AG04450 (cell line): ENCODE measurements around the gene ANKRD65. TPM values are rescaled to one million over a fixed set of nuclear protein-coding genes. Genes with fewer than 3 reads are reported as not detected.

ENCODE experiments used
- CTCF ChIA-PET: fragments of 300-600, 350-600 bp; formaldehyde crosslinking; extraction: SDS; loops from one replicate; lab custom pipeline; 2022; ENCODE audit warnings: antibody characterized with exemption, inconsistent platforms; lab: Charles Lee
- POLR2A ChIA-PET: fragments of 350-600 bp; formaldehyde crosslinking; extraction: SDS; loops from one replicate; lab custom pipeline; 2021; ENCODE audit warnings: antibody characterized with exemption, inconsistent platforms; lab: Yijun Ruan, JAX
- DNase-seq: peaks from one replicate; pipeline ENCODE4 v3.0.0-alpha.2; 2011; ENCODE audit warnings: low read depth, low spot score
- H3K27ac ChIP-seq: one replicate; pipeline ENCODE4 v1.5.1; 2012; ENCODE audit warnings: low read depth, low read length, control low read depth
- H3K27me3 ChIP-seq: one replicate; pipeline ENCODE4 v1.6.0; 2012; ENCODE audit warnings: low read length; ENCODE audit not compliant: control insufficient read depth, insufficient read depth
- H3K4me3 ChIP-seq: 2 replicates; pipeline ENCODE4 v1.5.1; 2011; ENCODE audit warnings: mild to moderate bottlenecking, low read depth, low read length, control low read depth
- H3K9me3 ChIP-seq: 2 replicates; pipeline ENCODE4 v1.5.1; 2012; ENCODE audit warnings: low read length; ENCODE audit not compliant: control insufficient read depth, insufficient read depth
- polyA plus RNA-seq: library from polyadenylated mRNA; depleted of rRNA; stranded (reverse); fragments of >200 nt; gene quantifications from 2 replicates; pipeline ENCODE4 v1.2.3, GENCODE V29; 2011
- TF ChIP-seq, protein P1 (sequence below): IDR thresholded peaks from 2 replicates; pipeline ENCODE4 v1.5.1; 2011; ENCODE audit warnings: low read depth, low read length, control low read depth, inconsistent platforms

The ANKRD65 gene
- polyA plus RNA-seq, 1 experiment = 0.16 TPM

DNA sequence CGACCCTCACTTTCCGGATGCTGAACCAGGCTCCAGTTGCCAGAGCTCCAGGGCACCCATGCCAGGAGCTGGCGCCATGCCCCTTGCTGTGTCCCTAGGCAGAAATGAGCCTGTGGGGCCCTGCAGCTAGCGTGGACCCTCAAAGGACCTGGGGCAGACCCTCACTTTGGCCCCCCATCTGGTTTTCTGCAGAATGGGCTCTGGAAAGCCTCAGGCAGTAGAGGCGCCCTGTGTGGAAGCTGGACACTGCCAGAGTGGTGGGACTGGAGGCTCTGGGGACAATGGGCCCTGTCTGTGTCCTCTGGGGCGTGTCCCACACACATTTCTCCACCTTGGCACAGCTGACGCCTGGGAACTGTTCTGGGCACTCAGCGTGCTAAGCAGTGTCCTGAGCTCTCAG, 39.8 kb downstream of the ANKRD65 start:
- POLR2A ChIA-PET = no interaction called here

DNA sequence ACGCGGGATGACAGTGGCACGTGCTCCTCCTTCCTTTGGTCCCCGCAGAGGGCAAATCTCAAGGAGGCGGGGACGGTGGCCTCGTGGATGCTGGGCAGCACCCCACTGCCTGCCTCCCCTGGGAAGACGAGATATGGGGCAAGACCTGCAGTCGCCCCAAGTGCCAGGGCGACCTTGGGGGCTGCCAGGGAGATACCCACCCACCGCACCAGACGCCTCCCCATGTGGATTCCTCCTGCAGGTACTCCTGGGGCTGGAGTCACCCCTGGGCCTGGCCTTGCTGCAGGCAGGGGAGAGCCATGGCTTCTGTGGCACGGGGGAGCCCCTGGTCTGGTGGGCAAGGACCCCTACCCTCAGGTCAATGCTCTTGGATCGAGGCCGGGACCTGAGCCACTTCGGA, 40.2 kb downstream of the ANKRD65 start:
- Histone ChIP-seq H3K27me3 (no peaks in the 10 kb centered on the region), H3K9me3 (no peaks in the 10 kb centered on the region), H3K27ac (no peak overlapping the region), H3K4me3 (no peak overlapping the region)
- POLR2A ChIA-PET = no interaction called here
- TF ChIP-seq, protein P1, sequence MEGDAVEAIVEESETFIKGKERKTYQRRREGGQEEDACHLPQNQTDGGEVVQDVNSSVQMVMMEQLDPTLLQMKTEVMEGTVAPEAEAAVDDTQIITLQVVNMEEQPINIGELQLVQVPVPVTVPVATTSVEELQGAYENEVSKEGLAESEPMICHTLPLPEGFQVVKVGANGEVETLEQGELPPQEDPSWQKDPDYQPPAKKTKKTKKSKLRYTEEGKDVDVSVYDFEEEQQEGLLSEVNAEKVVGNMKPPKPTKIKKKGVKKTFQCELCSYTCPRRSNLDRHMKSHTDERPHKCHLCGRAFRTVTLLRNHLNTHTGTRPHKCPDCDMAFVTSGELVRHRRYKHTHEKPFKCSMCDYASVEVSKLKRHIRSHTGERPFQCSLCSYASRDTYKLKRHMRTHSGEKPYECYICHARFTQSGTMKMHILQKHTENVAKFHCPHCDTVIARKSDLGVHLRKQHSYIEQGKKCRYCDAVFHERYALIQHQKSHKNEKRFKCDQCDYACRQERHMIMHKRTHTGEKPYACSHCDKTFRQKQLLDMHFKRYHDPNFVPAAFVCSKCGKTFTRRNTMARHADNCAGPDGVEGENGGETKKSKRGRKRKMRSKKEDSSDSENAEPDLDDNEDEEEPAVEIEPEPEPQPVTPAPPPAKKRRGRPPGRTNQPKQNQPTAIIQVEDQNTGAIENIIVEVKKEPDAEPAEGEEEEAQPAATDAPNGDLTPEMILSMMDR = no peak
- DNase-seq = no peak
- CTCF ChIA-PET = no interaction called here

More for the DNA sequence above, 39.8 kb downstream of the ANKRD65 start:
- CTCF ChIA-PET = no interaction called here
- TF ChIP-seq, protein P1 = no peak
- no peaks in the 10 kb centered on the region for H3K27me3 ChIP-seq
- no peak overlapping the region for H3K27ac ChIP-seq
- H3K9me3 ChIP-seq = no peaks in the 10 kb centered on the region
- no peak overlapping the region for H3K4me3 ChIP-seq
- no peak for DNase-seq

DNA sequence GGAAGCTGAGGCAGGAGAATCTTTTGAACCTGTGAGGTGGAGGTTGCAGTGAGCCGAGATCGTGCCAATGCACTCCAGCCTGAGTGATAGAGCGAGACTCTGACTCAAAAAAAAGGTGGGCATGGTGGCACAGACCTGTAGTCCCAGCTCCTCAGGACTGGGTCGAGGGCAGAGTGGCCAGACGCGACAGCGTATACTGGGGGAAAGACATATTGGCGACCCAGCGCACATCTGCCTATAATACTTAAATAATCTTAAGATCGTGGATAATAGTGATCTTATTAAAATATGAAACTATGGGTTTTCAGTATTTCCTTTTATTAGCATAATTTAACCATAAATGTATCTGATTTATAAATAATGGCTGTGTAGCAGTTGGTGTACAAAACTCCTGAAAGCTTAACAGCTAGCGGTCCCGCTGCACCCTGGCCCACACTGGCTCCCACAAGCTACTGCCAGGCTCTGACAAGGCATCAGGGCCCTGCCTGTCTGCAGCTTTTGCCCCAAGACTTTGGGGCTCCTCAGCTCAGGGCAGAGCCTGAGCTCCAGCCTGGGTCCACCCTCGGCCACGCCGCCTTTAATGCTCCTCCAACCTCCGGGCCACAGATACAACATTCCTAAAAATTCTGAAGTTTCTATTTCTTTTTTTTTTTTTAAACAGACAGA, 43.4 kb downstream of the ANKRD65 start:
- TF ChIP-seq, protein P1 = no peak
- POLR2A ChIA-PET = interaction anchor here (1.0 kb wide), 1 partner anchor 23 kb away, joined by 5 read pairs; no protein-coding TSS in a partner anchor
- Histone ChIP-seq H3K27ac (no peak overlapping the region), H3K4me3 (no peak overlapping the region), H3K9me3 (peaks cover 4% of the 10 kb centered on the region; the same call in 1 of the 2 replicates), H3K27me3 (no peaks in the 10 kb centered on the region)
- DNase-seq = no peak
- CTCF ChIA-PET = no interaction called here

DNA sequence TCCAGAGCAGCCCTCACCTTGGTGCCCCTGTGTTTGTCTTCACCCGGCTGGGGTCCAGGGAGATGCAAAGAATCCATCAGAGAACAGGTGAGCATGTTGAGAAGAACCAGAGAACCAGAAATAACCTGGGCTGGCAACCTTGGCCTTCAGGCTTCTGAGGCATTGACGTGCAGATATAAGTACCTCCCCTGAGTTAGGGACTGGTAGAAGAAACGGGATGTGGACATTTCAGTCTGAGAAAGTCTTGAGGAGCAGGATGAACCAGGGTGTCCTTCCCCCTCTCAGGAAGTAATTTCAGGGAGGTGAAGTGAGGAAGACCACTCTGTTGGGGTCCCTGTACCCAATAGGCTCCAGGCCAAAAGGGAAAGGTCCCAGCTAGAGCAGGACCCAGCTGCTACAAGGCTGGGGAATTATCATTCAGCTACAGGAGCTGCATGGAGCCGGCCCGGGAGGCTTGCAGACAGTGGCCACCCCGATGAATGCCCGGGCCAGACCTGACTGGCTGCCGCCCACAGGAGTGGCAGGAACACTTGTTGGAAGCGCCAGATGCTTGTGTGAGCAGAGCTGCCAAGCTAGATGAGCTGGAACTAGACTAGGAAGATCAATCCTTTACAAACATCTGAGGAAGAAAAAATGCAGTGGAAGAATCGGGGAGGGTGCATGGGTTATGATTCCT, 44.4 kb downstream of the ANKRD65 start:
- TF ChIP-seq, protein P1 = no peak
- H3K27me3 ChIP-seq = no peaks in the 10 kb centered on the region
- ChIA-PET CTCF (no interaction called here), POLR2A (no interaction called here)
- DNase-seq = no peak
- peaks cover 4% of the 10 kb centered on the region; the same call in 1 of the 2 replicates for H3K9me3 ChIP-seq
- H3K4me3 ChIP-seq = no peak overlapping the region
- no peak overlapping the region for H3K27ac ChIP-seq
